ENCODE data around the gene MYO3B. TPM values are rescaled to one million over a fixed set of nuclear protein-coding genes. Genes with fewer than 3 reads are reported as not detected.
A peak's percentile ranks its signal among the peaks of the same experiment; 100 is the strongest.
"Not testable (repeated sequence)": the region's sequence is repeated elsewhere in the genome, so short reads cannot be mapped to it uniquely, and the experiment has no call there.

The MYO3B gene
- total and polyA plus RNA-seq, 3 donors from 2014 or later, result 1.4 to 3.5 (median 2.5) TPM

- Histone ChIP-seq H3K4me3 (no peak overlapping the region), H3K27ac (no peak overlapping the region), H3K27me3 (no peaks in the 10 kb centered on the region), H3K4me1 (no peaks in the 10 kb centered on the region), H3K9me3 (no peaks in the 10 kb centered on the region), H3K36me3 (ENCODE audit: low read depth, missing control alignments) (no peaks in the 10 kb centered on the region)
- intact Hi-C loops (cut with DNase I; ENCODE audit: low total_unique reads), result no loop called here
- no peak for TF ChIP-seq POLR2A (IDR thresholded peaks at IDR 0.05)
- no peak for TF ChIP-seq CTCF (IDR thresholded peaks at IDR 0.05)
- DNase-seq, result no peak
- 78 to 82% methylated on average over 6 of the region's 6 CpGs for WGBS, 2 donors
These were observed 92.4 kb downstream of the MYO3B start for GRCh38 chr2:170270278-170270864.

GRCh38 chr2:170271340-170271739, 93.4 kb downstream of the MYO3B start:
- WGBS, 2 donors, result 30 to 58% methylated on average over 1 of the region's 1 CpG
- intact Hi-C loops (cut with DNase I; ENCODE audit: low total_unique reads), result no loop called here
- DNase-seq, result peak; percentile 55

GRCh38 chr2:170276056-170276455, 98.1 kb downstream of the MYO3B start:
- WGBS, 2 donors, result 89 to 90% methylated on average over 3 of the region's 3 CpGs
- Histone ChIP-seq H3K27ac (no peak overlapping the region), H3K27me3 (no peaks in the 10 kb centered on the region), H3K4me1 (no peaks in the 10 kb centered on the region), H3K4me3 (no peak overlapping the region), H3K9me3 (no peaks in the 10 kb centered on the region), H3K36me3 (ENCODE audit: low read depth, missing control alignments) (no peaks in the 10 kb centered on the region)
- TF ChIP-seq CTCF (IDR thresholded peaks at IDR 0.05), result no peak
- TF ChIP-seq POLR2A (IDR thresholded peaks at IDR 0.05), result no peak
- intact Hi-C loops (cut with DNase I; ENCODE audit: low total_unique reads), result no loop called here
- no peak for DNase-seq

More at GRCh38 chr2:170271340-170271739, 93.4 kb downstream of the MYO3B start:
- Histone ChIP-seq H3K36me3 (ENCODE audit: low read depth, missing control alignments) (no peaks in the 10 kb centered on the region), H3K9me3 (no peaks in the 10 kb centered on the region), H3K27ac (no peak overlapping the region), H3K27me3 (no peaks in the 10 kb centered on the region), H3K4me3 (no peak overlapping the region), H3K4me1 (no peaks in the 10 kb centered on the region)
- TF ChIP-seq POLR2A (IDR thresholded peaks at IDR 0.05) (no peak), CTCF (IDR thresholded peaks at IDR 0.05) (no peak)

GRCh38 chr2:170276925-170277629, 99.1 kb downstream of the MYO3B start:
- H3K4me1 ChIP-seq, result no peaks in the 10 kb centered on the region
- no peaks in the 10 kb centered on the region for H3K36me3 ChIP-seq (ENCODE audit: low read depth, missing control alignments)
- H3K9me3 ChIP-seq, result no peaks in the 10 kb centered on the region
- WGBS, 2 donors, result 73 to 81% methylated on average over 2 of the region's 2 CpGs
- no peak overlapping the region for H3K4me3 ChIP-seq
- TF ChIP-seq CTCF (IDR thresholded peaks at IDR 0.05), result no peak
- no peak for TF ChIP-seq POLR2A (IDR thresholded peaks at IDR 0.05)
- no peak overlapping the region for H3K27ac ChIP-seq
- no peaks in the 10 kb centered on the region for H3K27me3 ChIP-seq
- DNase-seq, result no peak
- intact Hi-C loops (cut with DNase I; ENCODE audit: low total_unique reads), result no loop called here

GRCh38 chr2:170277951-170278350, 100.0 kb downstream of the MYO3B start:
- H3K4me3 ChIP-seq, result no peak overlapping the region
- TF ChIP-seq CTCF (IDR thresholded peaks at IDR 0.05), result no peak
- TF ChIP-seq POLR2A (IDR thresholded peaks at IDR 0.05), result no peak
- intact Hi-C loops (cut with DNase I; ENCODE audit: low total_unique reads), result no loop called here
- no peaks in the 10 kb centered on the region for H3K9me3 ChIP-seq
- H3K27me3 ChIP-seq, result no peaks in the 10 kb centered on the region
- no peaks in the 10 kb centered on the region for H3K36me3 ChIP-seq (ENCODE audit: low read depth, missing control alignments)
- H3K4me1 ChIP-seq, result no peaks in the 10 kb centered on the region
- no peak for DNase-seq
- no peak overlapping the region for H3K27ac ChIP-seq
- WGBS, 2 donors, result 70 to 74% methylated on average over 2 of the region's 2 CpGs

- WGBS, 2 donors, result 61 to 73% methylated on average over 2 of the region's 2 CpGs
- H3K9me3 ChIP-seq; H3K36me3 ChIP-seq (ENCODE audit: low read depth, missing control alignments); DNase-seq; intact Hi-C loops (cut with DNase I; ENCODE audit: low total_unique reads); H3K4me1 ChIP-seq; H3K4me3 ChIP-seq; H3K27me3 ChIP-seq; H3K27ac ChIP-seq: not testable (repeated sequence)
These were observed 101.7 kb downstream of the MYO3B start for GRCh38 chr2:170279615-170280014.
